ENCODE data around the gene DPEP1. TPM values are rescaled to one million over a fixed set of nuclear protein-coding genes. Genes with fewer than 3 reads are reported as not detected.

The DPEP1 gene
- total RNA-seq, 4 donors from 2014 or later = 1.3 to 4.0 (median 1.4) TPM; not detected in 1

- no peak for DNase-seq
- Histone ChIP-seq H3K9me3 (no peaks in the 10 kb centered on the region), H3K4me3 (no peak overlapping the region), H3K27ac (no peak overlapping the region), H3K4me1 (peaks cover 4 to 18% (median 5%) of the 10 kb centered on the region in 4 donors), H3K27me3 (no peaks in the 10 kb centered on the region), H3K36me3 (peaks cover 0 to 8% (median 4%) of the 10 kb centered on the region in 4 donors)
- in situ Hi-C loops (cut with MboI; ENCODE audit: low pct_ligation_motif_present in 1 of 4, low pct_unique_long_range_greater_than_20kb in 1 of 4, low sequenced_read_pairs in 3 of 4) (no loop called here), intact Hi-C loops (cut with DNase I; ENCODE audit: low total_unique reads) (no loop called here)
- 80 to 93% methylated on average over 1 to 15 of the region's 15 CpGs for WGBS, 2 donors (ENCODE audit: low coverage in 1 of 2)
- TF ChIP-seq POLR2A (IDR thresholded peaks at IDR 0.05) (no peak), EP300 (IDR thresholded peaks at IDR 0.05; ENCODE audit: low read depth) (no peak), POLR2AphosphoS5 (IDR thresholded peaks at IDR 0.05) (no peak), CTCF (IDR thresholded peaks at IDR 0.05) (no peak)
Measured at GRCh38 chr16:89651584-89651983, 38.1 kb downstream of the DPEP1 start.

GRCh38 chr16:89653656-89654295 lies 40.3 kb downstream of the DPEP1 start:
- DNase-seq = no peak
- Histone ChIP-seq H3K9me3 (no peaks in the 10 kb centered on the region), H3K4me1 (peaks cover 9 to 30% (median 17%) of the 10 kb centered on the region in 4 donors), H3K27me3 (no peaks in the 10 kb centered on the region), H3K27ac (no peak overlapping the region), H3K4me3 (no peak overlapping the region), H3K36me3 (no peaks in the 10 kb centered on the region)
- WGBS, 2 donors (ENCODE audit: low coverage in 1 of 2) = 93% methylated on average over 10 of the region's 10 CpGs; no CpG with 5 or more reads in 1 of the 2 donors
- TF ChIP-seq POLR2A (IDR thresholded peaks at IDR 0.05) = no peak
- intact Hi-C loops (cut with DNase I; ENCODE audit: low total_unique reads) (no loop called here), in situ Hi-C loops (cut with MboI; ENCODE audit: low pct_ligation_motif_present in 1 of 4, low pct_unique_long_range_greater_than_20kb in 1 of 4, low sequenced_read_pairs in 3 of 4) (no loop called here)

- H3K27me3 ChIP-seq = no peaks in the 10 kb centered on the region
- H3K27ac ChIP-seq = no peak overlapping the region
- WGBS, 2 donors (ENCODE audit: low coverage in 1 of 2) = 76 to 80% methylated on average over 7 to 10 of the region's 10 CpGs
- in situ Hi-C loops (cut with MboI; ENCODE audit: low pct_ligation_motif_present in 1 of 4, low pct_unique_long_range_greater_than_20kb in 1 of 4, low sequenced_read_pairs in 3 of 4) (no loop called here), intact Hi-C loops (cut with DNase I; ENCODE audit: low total_unique reads) (no loop called here)
- TF ChIP-seq EP300 (IDR thresholded peaks at IDR 0.05; ENCODE audit: low read depth) = no peak
- H3K9me3 ChIP-seq = no peaks in the 10 kb centered on the region
- peaks cover 13 to 39% (median 21%) of the 10 kb centered on the region in 4 donors for H3K4me1 ChIP-seq
- no peak for DNase-seq
- no peaks in the 10 kb centered on the region for H3K36me3 ChIP-seq
- H3K4me3 ChIP-seq = no peak overlapping the region
Measured at GRCh38 chr16:89655062-89655643, 41.7 kb downstream of the DPEP1 start.

- WGBS, 2 donors (ENCODE audit: low coverage in 1 of 2) = 9 to 38% methylated on average over 6 to 32 of the region's 32 CpGs
- in situ Hi-C loops (cut with MboI; ENCODE audit: low pct_ligation_motif_present in 1 of 4, low pct_unique_long_range_greater_than_20kb in 1 of 4, low sequenced_read_pairs in 3 of 4) = no loop called here
Measured at GRCh38 chr16:89656435-89657121, 43.1 kb downstream of the DPEP1 start.

More at GRCh38 chr16:89656435-89657121, 43.1 kb downstream of the DPEP1 start:
- no peaks in the 10 kb centered on the region for H3K27me3 ChIP-seq
- H3K27ac ChIP-seq = peak overlapping the region; percentile 79 to 93 (median 90)
- no peak for TF ChIP-seq CTCF (IDR thresholded peaks at IDR 0.05)
- TF ChIP-seq POLR2A (IDR thresholded peaks at IDR 0.05) = no peak
- no peak for TF ChIP-seq POLR2AphosphoS5 (IDR thresholded peaks at IDR 0.05)
- no peak for TF ChIP-seq EP300 (IDR thresholded peaks at IDR 0.05; ENCODE audit: low read depth)
- intact Hi-C loops (cut with DNase I; ENCODE audit: low total_unique reads) = no loop called here
- H3K4me3 ChIP-seq = peak overlapping the region; percentile 88 to 95 (median 94)
- DNase-seq = no peak
- H3K9me3 ChIP-seq = no peaks in the 10 kb centered on the region
- peaks cover 13 to 39% (median 21%) of the 10 kb centered on the region in 4 donors for H3K4me1 ChIP-seq
- H3K36me3 ChIP-seq = no peaks in the 10 kb centered on the region

All from transverse colon (tissue), 4 donors.